H1 (cell line): ENCODE data around the gene MROH7. TPM values are rescaled to one million over a fixed set of nuclear protein-coding genes. Genes with fewer than 3 reads are reported as not detected.
A peak's percentile ranks its signal among the peaks of the same experiment; 100 is the strongest.

Source experiments
- CTCF ChIA-PET: fragments of 300-600 bp; sonication (Branson Sonifier 250); formaldehyde crosslinking; loops from one replicate; lab custom pipeline; 2021; ENCODE audit not compliant: partially characterized antibody; lab: Charles Lee
- POLR2A ChIA-PET: fragments of 300-600 bp; sonication (Branson Sonifier 250); formaldehyde crosslinking; loops from one replicate; lab custom pipeline; 2021; ENCODE audit warnings: inconsistent platforms; ENCODE audit not compliant: partially characterized antibody; lab: Charles Lee
- DNase-seq, 2 experiments: peaks; one replicate each; pipeline versions ENCODE4 v3.0.0 to v3.0.0-alpha.2; 2010 to 2022; ENCODE audit warnings: low spot score in 2 of 2, low read depth in 1 of 2, mixed read lengths in 1 of 2
- FAIRE-seq: peaks from 2 replicates; lab custom pipeline; 2011; peaks lifted over from hg19 to GRCh38; lab: Jason Lieb, UNC
- H2AFZ ChIP-seq: 2 replicates; pipeline ENCODE4 v1.8.1; 2012; ENCODE audit warnings: low read length, inconsistent platforms
- H2AK5ac ChIP-seq: 2 replicates; pipeline ENCODE4 v1.6.1; 2013; ENCODE audit warnings: low read depth, low read length
- H2BK120ac ChIP-seq: replicated peaks from 2 replicates; pipeline ENCODE3; 2013; ENCODE audit warnings: low read depth, low read length, inconsistent platforms
- H2BK12ac ChIP-seq: 2 replicates; pipeline ENCODE4 v1.6.1; 2013; ENCODE audit warnings: low read depth, low read length
- H2BK15ac ChIP-seq: 2 replicates; pipeline ENCODE4 v1.6.1; 2013; ENCODE audit warnings: low read length
- H2BK20ac ChIP-seq: 2 replicates; pipeline ENCODE4 v1.6.1; 2013; ENCODE audit warnings: low read length
- H2BK5ac ChIP-seq: 2 replicates; pipeline ENCODE4 v1.6.1; 2013; ENCODE audit warnings: low read depth, low read length
- H3K14ac ChIP-seq: 2 replicates; pipeline ENCODE4 v1.6.1; 2013; ENCODE audit warnings: inconsistent platforms; ENCODE audit not compliant: insufficient read length
- H3K18ac ChIP-seq: 2 replicates; pipeline ENCODE4 v1.6.1; 2013; ENCODE audit warnings: low read length; ENCODE audit errors: extremely low read depth
- H3K23ac ChIP-seq: 2 replicates; pipeline ENCODE4 v1.6.1; 2013; ENCODE audit warnings: inconsistent platforms; ENCODE audit not compliant: insufficient read length
- H3K23me2 ChIP-seq: 2 replicates; pipeline ENCODE4 v1.6.1; 2013; ENCODE audit warnings: low read depth, low read length
- H3K27ac ChIP-seq: 2 replicates; pipeline ENCODE4 v1.6.1; 2011; ENCODE audit warnings: low read depth, low read length, inconsistent platforms
- H3K27me3 ChIP-seq, 4 experiments: replicated peaks in 1 of 4; 1 replicate in 1 of 4; 2 replicates in 3 of 4; pipeline versions ENCODE4 v1.6.1 to v1.8.1; 2011 to 2013; ENCODE audit warnings: low read length in 3 of 4, mild to moderate bottlenecking in 3 of 4, inconsistent platforms in 2 of 4, mixed read lengths in 2 of 4, moderate library complexity in 1 of 4; ENCODE audit not compliant: control insufficient read depth in 3 of 4, insufficient read depth in 3 of 4; ENCODE audit errors: extremely low read depth in 1 of 4
- H3K36me3 ChIP-seq, 4 experiments: 2 replicates each; pipeline versions ENCODE4 v1.6.1 to v1.8.1; 2011 to 2013; ENCODE audit warnings: mild to moderate bottlenecking in 4 of 4, low read length in 3 of 4, moderate library complexity in 2 of 4, control low read depth in 1 of 4, inconsistent platforms in 1 of 4; ENCODE audit not compliant: insufficient read depth in 4 of 4, control insufficient read depth in 2 of 4
- H3K4ac ChIP-seq: replicated peaks from 2 replicates; pipeline ENCODE3; 2013; ENCODE audit warnings: low read length, low read depth, mixed read lengths, inconsistent platforms; ENCODE audit not compliant: insufficient read length
- H3K4me1 ChIP-seq, 4 experiments: replicated peaks in 1 of 4; 1 replicate in 1 of 4; 2 replicates in 3 of 4; pipeline versions ENCODE4 v1.6.1 to v1.8.1; 2011 to 2013; ENCODE audit warnings: low read length in 3 of 4, inconsistent platforms in 2 of 4, mixed read lengths in 1 of 4; ENCODE audit not compliant: insufficient read depth in 4 of 4, control insufficient read depth in 3 of 4
- H3K4me2 ChIP-seq, 2 experiments: 2 replicates each; pipeline versions ENCODE4 v1.6.1 to v1.8.1; 2011 to 2013; ENCODE audit warnings: low read depth in 2 of 2, low read length in 2 of 2, control low read depth in 1 of 2, inconsistent platforms in 1 of 2, mild to moderate bottlenecking in 1 of 2; ENCODE audit not compliant: insufficient read depth in 1 of 2
- H3K4me3 ChIP-seq, 4 experiments: fragments of 200-600, 300-600 bp in 1 of 4; sonication (generic), shearing (Covaris generic), sonication (Bioruptor Twin) in 1 of 4; 2 replicates each; pipeline versions ENCODE4 v1.5.1 to v1.8.1; 2011 to 2016; ENCODE audit warnings: low read length in 4 of 4, low read depth in 3 of 4, control low read depth in 2 of 4, inconsistent platforms in 2 of 4, mild to moderate bottlenecking in 2 of 4, mixed read lengths in 1 of 4, moderate library complexity in 1 of 4; ENCODE audit not compliant: insufficient read depth in 2 of 4; ENCODE audit errors: extremely low read depth in 1 of 4
- H3K56ac ChIP-seq: replicated peaks from 2 replicates; pipeline ENCODE3; 2013; ENCODE audit warnings: low read depth, mild to moderate bottlenecking, mixed read lengths, low read length, inconsistent platforms; ENCODE audit not compliant: insufficient read length
- H3K79me1 ChIP-seq: 2 replicates; pipeline ENCODE4 v1.6.1; 2013; ENCODE audit warnings: low read depth, low read length, control low read depth
- H3K79me2 ChIP-seq, 2 experiments: 2 replicates each; pipeline versions ENCODE4 v1.6.1 to v1.8.1; 2012 to 2013; ENCODE audit warnings: low read length in 2 of 2, mild to moderate bottlenecking in 2 of 2, inconsistent platforms in 1 of 2; ENCODE audit not compliant: insufficient read depth in 2 of 2, control insufficient read depth in 1 of 2
- H3K9ac ChIP-seq, 4 experiments: replicated peaks in 1 of 4; 1 replicate in 1 of 4; 2 replicates in 3 of 4; pipeline versions ENCODE4 v1.6.1 to v1.8.1; 2011 to 2013; ENCODE audit warnings: low read depth in 3 of 4, low read length in 3 of 4, control low read depth in 2 of 4, mild to moderate bottlenecking in 2 of 4, moderate library complexity in 2 of 4, inconsistent platforms in 1 of 4; ENCODE audit errors: extremely low read depth in 1 of 4
- H3K9me3 ChIP-seq, 2 experiments: 2 replicates each; pipeline versions ENCODE4 v1.6.1 to v1.8.1; 2012 to 2013; ENCODE audit warnings: mild to moderate bottlenecking in 2 of 2, moderate library complexity in 2 of 2, control low read depth in 1 of 2, inconsistent platforms in 1 of 2, low read depth in 1 of 2, low read length in 1 of 2, mixed read lengths in 1 of 2; ENCODE audit not compliant: insufficient read depth in 2 of 2
- H4K20me1 ChIP-seq, 2 experiments: replicated peaks in 1 of 2; 2 replicates each; pipeline versions ENCODE3 to v1.8.1; 2011 to 2013; ENCODE audit warnings: inconsistent platforms in 2 of 2, low read length in 2 of 2, mild to moderate bottlenecking in 1 of 2; ENCODE audit not compliant: insufficient read depth in 2 of 2, control insufficient read depth in 1 of 2
- H4K5ac ChIP-seq: 2 replicates; pipeline ENCODE4 v1.6.1; 2013; ENCODE audit warnings: low read length, low read depth, mixed read lengths, inconsistent platforms; ENCODE audit not compliant: insufficient read length
- H4K8ac ChIP-seq: 2 replicates; pipeline ENCODE4 v1.8.0; 2013; ENCODE audit warnings: mild to moderate bottlenecking, moderate library complexity, low read length, inconsistent platforms; ENCODE audit not compliant: insufficient read depth; ENCODE audit errors: extremely low read depth
- H4K91ac ChIP-seq: replicated peaks from 2 replicates; pipeline ENCODE3; 2013; ENCODE audit warnings: low read length, mixed read lengths, inconsistent platforms; ENCODE audit not compliant: insufficient read length
- KDM1A ChIP-seq: fragments of 200-600, 300-600 bp; sonication (generic); IDR thresholded peaks from 2 replicates; pipeline ENCODE4 v1.7.1; 2016; ENCODE audit warnings: mild to moderate bottlenecking, low read length, borderline replicate concordance
- WGBS, 2 experiments: shearing (Covaris generic) in 1 of 2; methylation state at CpG; one replicate each; pipeline versions ENCODE4 v1.1.6 to v1.1.7; 2013 to 2015; ENCODE audit warnings: low lambda C conversion rate in 2 of 2, mixed read lengths in 2 of 2, inconsistent platforms in 1 of 2, low coverage in 1 of 2, missing lambda C conversion rate in 1 of 2; ENCODE audit not compliant: insufficient replicate concordance in 2 of 2, insufficient coverage in 1 of 2, insufficient read length in 1 of 2; ENCODE audit errors: extremely low coverage in 1 of 2, missing lambda C conversion rate in 1 of 2; 5-methylcytosine and 5-hydroxymethylcytosine counted together
- polyA plus RNA-seq, 7 experiments: library from polyadenylated mRNA; depleted of rRNA in 3 of 7; stranded (reverse) in 5 of 7; unstranded in 2 of 7; fragments of >200 nt in 5 of 7; fragments of 200-250 nt in 2 of 7; gene quantifications; 1 replicate in 5 of 7; 2 replicates in 1 of 7; 4 replicates in 1 of 7; pipeline versions ENCODE4 v1.2.1 to v1.2.3, GENCODE V29; 2011 to 2013; ENCODE audit warnings: missing spikeins in 2 of 7, mixed read lengths in 2 of 7
- total RNA-seq: library from RNA; stranded (reverse); fragmentation: NEBNext Ultra II Directional; extraction: Animal tissue kit (Norgen Biotek cat#: 25700); gene quantifications from 2 replicates; pipeline ENCODE4 v1.2.1, GENCODE V29; 2021
- TF ChIP-seq, protein P1 (sequence below): IDR thresholded peaks from 2 replicates; pipeline ENCODE4 v1.6.1; 2011; ENCODE audit warnings: low read depth, mild to moderate bottlenecking, low read length; ENCODE audit not compliant: insufficient read depth

MROH7 gene
- total and polyA plus RNA-seq, 2 of the 8 experiments (the other 6 are each of a cell fraction or from before 2014, with no cell fraction given) = 0.07 to 0.20 TPM

DNA sequence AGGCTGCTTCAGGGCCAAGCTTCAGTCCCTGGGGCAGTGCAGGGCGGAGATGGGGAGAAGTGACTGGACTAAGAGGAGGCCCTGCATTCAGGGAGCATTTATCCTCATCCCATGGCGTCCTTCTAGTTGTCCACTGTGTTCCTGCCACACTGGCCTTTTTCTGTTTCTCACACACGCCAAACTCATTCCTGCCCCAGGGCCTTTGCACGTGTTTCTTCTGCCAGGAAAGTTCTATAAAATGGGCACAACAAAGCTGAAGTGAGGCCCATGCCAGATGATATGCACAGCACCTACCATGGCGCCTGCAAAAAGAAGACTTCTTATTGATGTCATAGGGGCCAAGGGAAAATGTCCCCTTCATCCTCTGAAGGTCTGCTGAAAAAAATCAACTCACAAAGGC lies 24.3 kb downstream of the MROH7 start:
- FAIRE-seq = no peak

More for the DNA sequence above, 24.3 kb downstream of the MROH7 start:
- POLR2A ChIA-PET = no interaction called here
- Histone ChIP-seq H3K9ac (no peak overlapping the region), H3K79me2 (no peaks in the 10 kb centered on the region), H3K23ac (no peak overlapping the region), H3K14ac (no peak overlapping the region), H3K23me2 (no peaks in the 10 kb centered on the region), H3K27me3 (no peaks in the 10 kb centered on the region), H3K36me3 (no peaks in the 10 kb centered on the region), H3K4me2 (no peak overlapping the region), H4K20me1 (no peaks in the 10 kb centered on the region), H4K8ac (no peak overlapping the region), H2BK5ac (no peak overlapping the region), H2BK15ac (no peak overlapping the region; the same call in 1 of the 2 replicates), H2BK120ac (no peak overlapping the region), H2BK20ac (no peak overlapping the region), H2AK5ac (no peak overlapping the region), H3K9me3 (no peaks in the 10 kb centered on the region), H3K79me1 (no peaks in the 10 kb centered on the region), H3K4ac (no peak overlapping the region), H2BK12ac (no peak overlapping the region), H3K56ac (no peak overlapping the region), H3K18ac (no peak overlapping the region), H4K5ac (no peak overlapping the region), H4K91ac (no peak overlapping the region), H2AFZ (no peak overlapping the region), H3K4me1 (peaks cover 0 to 3% (median 0%) of the 10 kb centered on the region in 4 experiments; a peak in 1 of 7 replicates), H3K27ac (no peak overlapping the region), H3K4me3 (no peak overlapping the region)
- no peak for DNase-seq
- TF ChIP-seq KDM1A = peak; percentile 42; the same call in 1 of the 2 replicates
- TF ChIP-seq, protein P1, sequence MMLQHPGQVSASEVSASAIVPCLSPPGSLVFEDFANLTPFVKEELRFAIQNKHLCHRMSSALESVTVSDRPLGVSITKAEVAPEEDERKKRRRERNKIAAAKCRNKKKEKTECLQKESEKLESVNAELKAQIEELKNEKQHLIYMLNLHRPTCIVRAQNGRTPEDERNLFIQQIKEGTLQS = no peak
- CTCF ChIA-PET = interaction anchor here (0.7 to 1.6 kb wide), 3 partner anchors 9 to 259 kb away, joined by 3 to 4 read pairs (median 4); no protein-coding TSS in a partner anchor
- WGBS, 2 experiments = 88% methylated on average over 5 of the region's 5 CpGs; no CpG with 5 or more reads in 1 of the 2 experiments
